NCI-H2227 (cell line): ENCODE results near the gene DOHH.
"Not testable (repeated sequence)": the region's sequence is repeated elsewhere in the genome, so short reads cannot be mapped to it uniquely, and the experiment has no call there.

Source experiments
- DNase-seq: peaks from one replicate; lab custom pipeline; 2025; ENCODE audit not compliant: unreplicated experiment; lab: John Stamatoyannopoulos, UW

DOHH gene

DNA sequence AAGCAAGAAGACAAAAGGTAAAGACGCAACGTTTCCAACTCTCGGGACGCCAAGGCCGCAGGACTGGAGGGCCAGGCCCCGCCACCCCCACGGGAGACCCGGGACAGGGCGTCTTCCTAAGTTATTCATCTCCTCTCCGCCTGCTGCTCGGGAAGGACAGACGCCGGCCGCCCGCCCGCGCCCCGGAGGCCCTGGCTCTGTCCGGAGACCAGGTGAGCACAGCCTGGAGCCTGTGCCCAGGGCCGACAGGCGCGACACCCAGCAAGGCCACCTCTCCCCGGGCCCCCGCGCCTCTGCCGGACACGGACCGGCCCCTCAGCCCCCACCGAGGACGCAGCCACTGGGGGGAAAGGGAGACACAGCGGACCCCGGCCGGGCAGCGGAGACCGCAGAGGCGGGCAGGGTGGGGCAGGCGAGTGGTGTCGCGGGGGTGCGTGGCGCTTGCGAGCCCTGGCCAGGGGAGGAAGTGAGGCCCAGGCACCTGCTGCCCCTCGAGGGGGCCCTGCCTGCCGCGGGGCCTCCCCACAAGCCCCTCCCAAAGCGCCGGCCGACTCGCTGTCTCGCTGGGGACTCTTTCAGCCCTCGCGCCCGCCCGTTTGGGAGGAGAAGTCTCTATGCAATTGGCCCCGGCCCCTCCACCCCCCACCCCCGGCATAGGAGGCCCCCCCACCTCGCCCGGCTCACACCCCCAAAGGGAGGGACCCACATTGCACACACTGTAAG, 37.3 kb downstream of the DOHH start:
- no peak for DNase-seq

DNA sequence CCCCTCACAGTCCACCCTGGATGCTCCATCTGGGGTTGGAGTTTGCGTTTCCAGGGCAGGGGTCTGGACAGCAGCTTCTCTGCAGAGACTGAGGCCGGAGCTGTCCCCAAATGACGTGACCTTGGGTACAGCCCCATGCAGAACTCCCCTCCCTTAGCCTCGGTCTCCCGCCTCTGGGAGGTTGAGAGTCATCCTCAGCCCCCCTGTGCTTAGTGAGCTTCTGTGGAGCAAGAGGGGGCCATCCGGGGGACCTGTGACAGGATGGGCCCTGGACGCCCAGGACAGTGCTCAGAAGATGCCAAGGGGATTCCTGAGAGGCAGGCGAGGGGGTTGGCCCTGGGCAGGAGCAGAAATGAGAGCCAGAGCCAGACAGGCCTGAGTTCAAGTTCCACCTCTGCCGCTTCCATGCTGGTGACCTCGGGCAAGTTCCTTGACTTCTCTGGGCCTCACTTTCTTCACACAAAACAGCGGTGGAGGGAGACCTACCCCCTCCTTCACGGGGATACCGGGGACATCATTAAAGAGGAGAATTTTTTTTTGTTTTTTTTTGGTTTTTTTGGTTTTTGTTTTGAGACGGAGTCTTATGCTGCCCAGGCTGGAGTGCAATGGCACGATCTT, 40.4 kb downstream of the DOHH start:
- no peak for DNase-seq

DNA sequence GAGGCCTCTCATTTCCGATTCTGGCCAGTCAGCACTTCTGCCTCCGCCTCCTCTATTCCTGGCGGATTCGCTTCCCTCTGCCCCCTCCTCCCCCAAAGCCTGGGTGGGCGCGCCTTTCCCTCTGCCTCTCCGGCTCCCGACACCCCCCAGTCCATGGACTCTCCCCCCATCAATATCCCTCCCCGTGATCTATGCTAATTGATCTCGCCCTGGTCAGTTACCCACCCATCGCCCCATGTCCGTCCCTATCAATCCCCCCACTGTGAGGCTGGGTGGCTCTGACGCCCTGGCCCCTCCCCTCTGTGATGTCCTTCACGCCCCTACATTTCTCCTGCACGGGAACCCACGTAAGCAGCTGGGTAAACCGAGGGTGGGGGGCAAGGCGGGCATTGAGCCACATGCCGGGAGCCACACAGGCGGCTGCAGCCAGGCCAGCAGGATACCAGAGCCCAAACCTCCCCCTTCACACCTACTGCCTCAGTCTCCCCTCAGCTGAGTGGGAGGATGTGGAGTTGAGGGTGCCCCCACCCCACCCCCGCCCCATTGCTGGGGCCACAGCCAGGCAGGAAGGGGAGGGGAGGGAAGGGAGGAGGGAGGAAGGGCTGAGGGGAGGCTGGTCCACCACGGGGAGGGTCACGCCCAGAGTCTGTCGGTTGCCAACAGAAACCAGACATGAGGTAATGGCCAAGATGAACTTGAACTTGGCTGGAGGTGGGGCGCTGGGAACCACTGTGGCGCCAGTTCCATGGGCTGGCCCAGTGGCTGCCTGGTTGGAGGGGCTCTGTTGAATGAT, 41.2 kb downstream of the DOHH start:
- DNase-seq = no peak

DNA sequence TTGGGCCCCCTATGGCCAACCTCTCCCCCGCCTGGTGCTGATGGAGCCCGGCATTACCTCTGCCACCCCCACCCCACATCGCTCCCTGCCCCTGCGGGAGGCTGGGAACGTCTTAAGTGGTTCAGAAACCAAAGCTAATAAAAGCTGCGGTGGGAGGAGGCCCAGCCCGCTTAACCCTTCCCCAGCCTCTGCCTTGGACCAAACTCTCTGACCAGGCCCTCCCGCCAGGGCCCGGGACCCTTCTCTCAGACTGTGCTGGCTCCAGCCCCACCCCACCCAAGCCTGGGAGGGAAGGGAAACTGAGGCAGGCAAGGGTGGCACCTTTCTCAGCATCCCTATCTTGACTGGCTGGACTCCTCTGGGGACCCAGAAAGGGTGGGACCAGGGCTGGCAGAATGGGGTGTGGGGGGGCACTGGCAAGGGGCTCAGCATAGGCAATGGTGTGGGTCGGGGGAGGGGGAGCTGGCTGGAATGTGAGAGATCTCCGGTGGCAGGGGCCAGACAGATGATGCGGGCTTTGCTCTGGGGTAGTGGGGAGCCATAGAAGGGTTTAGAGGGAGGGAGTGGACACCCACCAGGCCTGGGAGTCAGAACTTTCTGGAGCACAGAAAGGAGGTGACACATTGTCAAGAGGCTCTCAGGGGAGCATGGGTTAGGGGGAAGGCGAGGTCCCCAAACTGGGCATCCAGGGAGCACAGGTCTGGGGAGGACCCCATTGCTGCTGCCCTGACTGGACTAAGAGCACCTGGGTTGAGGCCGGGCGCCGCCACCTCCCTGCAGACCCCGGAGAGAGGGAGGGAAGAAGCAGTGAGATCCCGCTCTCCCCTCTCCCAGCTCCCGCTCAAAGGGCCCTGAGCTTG, 42.0 kb downstream of the DOHH start:
- DNase-seq = no peak

DNA sequence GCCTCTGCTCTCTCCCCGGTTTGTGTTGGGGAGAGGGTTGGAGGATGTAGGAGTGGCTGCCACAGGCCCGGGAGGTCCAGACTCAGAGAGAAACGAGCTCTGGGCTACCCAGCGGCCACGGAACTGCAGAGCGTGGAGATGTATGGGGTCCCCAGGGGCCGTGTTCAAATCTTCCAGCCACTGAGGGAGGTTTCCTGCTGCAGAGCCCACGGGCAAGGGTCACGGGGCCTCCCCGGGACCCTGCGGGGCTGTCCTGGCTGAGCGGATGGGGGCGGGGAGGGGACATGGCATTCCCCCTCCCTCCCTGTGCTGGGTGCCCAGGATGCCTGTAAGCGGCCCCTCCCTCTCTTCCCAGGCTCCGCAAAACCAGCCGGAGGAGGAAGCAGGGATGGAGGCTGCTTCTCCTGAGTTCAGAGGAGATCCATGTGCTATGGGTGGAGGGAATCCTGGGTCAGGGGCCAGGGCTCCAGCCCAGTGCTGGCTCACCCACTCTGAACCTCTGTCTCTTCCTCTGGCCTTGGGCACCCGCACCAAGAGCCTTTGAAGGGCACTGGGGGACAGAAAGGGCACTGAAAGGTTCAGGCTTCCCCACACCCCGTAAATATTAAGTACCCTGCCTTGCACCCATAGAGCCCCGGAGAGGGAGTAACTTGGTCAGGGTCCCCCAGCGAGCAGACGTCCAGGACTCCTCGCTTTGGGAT, 42.8 kb downstream of the DOHH start:
- no peak for DNase-seq

DNA sequence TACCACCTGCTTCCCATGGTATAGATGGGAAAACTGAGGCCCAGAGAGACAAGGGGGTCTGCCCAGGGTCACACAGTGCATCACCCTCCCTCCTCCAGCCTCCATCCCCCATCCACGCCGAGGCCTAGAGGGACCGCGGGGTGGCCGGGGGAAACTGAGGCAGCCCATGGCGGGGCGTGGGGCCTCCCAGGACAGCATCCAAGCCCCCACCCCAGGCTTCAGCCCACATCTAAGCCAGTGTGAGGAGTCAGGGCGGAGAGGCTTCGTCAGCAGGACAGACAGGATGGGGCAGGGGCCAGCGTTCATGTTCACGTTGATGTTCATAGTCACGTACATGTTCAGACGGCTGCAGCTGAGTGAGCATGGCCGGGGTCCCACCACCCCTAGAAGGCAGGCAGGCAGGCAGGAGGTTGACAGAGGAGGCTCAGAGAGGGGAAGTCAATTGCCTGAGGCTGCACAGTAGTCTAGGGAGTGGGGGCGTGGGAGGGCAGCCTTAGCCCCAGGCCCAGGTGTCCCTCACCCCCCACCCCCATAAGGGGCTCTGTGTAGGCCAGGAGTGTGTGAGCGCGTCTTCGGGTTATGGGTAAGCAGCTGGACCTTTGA, 43.4 kb downstream of the DOHH start:
- no peak for DNase-seq

DNA sequence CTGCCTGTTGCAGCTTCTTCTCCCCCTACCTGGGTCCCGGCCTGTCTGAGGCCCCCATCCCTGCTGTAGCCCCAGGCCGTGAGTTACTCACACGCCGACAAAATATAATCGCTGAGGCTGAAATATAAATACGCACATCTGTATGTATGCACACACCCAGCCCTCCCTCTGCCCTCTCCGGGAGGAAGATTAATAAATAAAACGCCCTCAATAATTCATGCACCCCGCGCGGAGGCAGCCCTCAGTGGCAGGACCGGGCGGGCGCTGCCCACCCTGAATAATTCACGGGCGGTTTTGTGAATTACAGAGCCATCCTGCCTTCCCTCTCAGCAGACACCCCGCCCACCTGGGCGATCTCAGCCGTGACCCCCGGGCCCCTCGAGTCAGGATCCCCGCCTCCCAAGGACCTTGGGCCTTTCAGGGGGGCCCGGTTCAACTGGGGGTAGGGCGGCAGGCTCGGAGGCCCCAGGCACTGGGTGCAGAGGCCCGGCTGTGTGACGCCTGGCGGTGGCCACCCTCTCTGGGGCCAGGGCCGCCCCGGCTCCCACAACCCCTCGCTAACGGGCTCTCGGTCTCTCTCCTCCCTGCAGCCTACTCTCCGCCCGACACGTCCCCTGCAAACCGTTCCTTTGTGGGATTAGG, 44.4 kb downstream of the DOHH start:
- no peak for DNase-seq

DNA sequence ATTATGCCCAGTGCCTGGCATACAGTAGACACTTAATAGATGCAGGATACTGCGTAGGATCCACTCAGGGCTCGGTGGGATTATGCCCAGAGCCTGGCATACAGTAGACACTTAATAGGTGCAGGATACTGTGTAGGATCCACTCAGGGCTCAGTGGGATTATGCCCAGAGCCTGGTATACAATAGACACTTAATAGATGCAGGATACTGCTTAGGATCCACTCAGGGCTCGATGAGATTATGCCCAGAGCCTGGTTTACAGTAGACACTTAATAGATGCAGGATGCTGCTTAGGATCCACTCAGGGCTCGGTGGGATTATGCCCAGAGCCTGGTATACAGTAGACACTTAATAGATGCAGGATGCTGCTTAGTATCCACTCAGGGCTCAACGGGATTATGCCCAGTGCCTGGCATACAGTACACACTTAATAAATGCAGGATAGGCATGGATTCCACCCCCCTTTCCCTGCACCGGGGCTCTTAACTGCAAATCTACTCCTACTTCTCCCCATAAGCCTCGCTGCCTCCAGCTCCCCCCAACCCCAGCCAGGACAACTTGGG, 45.0 kb downstream of the DOHH start:
- no peak for DNase-seq

DNA sequence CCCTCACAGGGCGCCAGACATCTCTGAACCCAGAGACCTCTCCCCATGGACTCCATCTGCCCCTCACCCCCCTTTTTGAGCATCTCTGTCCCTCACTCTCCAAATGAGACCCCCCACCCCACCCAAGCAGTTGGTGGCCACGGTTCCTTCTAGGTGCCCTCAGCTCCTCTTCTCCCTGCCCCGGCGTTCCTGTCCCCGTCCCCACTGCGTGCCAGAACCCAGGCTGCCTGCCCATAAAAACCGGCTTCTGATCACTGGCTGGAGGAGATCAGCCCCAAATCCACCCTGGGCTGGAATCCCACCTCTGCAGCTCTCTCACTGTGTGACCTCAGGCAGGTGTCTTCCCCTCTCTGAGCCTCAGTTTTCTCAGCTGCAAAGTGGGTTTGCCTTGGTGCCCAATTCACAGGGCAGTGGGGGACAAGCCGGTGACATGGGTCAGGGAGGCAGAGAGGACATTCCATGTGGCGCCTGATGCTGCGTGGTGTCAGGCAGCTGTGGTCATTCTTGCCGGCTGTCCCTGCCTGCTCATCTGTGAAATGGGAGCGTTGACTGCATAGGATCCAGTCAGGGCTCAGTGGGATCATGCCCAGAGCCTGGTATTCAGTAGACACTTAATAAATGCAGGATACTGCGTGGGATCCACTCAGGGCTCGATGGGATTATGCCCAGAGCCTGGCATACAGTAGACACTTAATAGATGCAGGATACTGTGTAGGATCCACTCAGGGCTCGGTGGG, 45.6 kb downstream of the DOHH start:
- no peak for DNase-seq

DNA sequence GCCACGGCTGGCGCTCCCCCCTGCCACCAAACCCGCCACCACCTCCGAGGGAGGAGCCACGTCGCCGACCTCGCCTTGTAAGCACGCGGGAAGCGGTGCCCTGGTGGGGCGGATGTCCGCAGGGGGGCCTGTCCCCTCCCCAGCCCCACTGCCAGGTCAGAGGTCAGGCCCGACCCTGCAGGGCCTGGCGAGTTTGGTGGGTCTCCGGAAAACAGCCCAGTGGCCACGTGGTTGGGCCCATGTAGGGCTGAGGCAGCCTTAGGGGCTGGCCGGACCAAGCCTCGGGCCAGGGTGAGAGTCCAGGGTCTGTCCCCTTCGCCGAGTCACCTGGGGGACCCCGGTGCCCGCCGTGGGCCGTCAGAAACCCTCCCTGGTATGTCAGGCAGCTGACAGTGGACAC, 46.6 kb downstream of the DOHH start:
- DNase-seq = no peak

DNA sequence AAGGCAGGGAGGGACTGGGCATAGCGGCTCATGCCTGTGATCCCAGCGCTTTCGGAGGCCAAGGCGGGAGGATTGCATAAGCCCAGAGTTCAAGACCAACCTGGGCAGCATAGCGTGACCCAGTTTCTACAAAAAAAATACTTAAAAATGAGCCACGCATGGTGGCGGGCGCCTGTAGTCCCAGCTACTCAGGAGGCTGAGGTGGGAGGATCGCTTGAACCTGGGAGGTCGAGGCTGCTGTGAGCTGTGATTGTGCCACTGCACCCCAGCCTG, 47.6 kb downstream of the DOHH start:
- DNase-seq = not testable (repeated sequence)

DNA sequence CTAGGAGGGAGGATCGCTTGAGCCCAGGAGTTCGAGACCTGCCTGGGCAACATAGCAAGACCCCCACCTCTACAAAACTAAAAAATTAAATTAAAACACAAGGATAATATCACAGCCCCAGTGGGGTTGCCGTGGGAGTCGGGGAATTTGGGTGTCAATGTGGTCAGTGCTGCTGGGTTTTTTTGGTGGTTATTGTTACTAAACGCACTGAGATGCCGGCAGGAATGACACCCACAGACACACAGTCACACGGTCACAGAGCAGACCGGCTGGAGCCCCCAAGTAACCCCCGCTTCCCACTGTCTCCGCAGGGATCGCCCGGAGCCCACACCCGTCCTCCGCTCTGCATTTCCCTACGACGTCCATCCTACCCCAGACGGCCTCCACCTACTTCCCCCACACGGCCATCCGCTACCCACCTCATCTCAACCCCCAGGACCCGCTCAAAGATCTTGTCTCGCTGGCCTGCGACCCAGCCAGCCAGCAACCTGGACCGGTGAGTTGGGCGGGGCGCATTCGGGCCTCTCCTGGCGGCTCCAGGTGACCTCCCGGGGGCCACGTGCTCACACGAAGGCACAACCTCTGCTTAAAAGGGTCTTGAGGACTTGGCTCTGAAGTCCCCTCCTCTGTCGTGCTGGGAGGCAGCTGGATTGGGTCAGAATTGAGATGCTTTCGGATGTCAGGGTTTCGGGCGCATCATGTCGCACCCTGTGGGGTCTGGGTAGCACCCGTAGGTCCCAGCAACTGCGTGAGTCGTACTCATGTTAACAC, 48.1 kb downstream of the DOHH start:
- DNase-seq = no peak

DNA sequence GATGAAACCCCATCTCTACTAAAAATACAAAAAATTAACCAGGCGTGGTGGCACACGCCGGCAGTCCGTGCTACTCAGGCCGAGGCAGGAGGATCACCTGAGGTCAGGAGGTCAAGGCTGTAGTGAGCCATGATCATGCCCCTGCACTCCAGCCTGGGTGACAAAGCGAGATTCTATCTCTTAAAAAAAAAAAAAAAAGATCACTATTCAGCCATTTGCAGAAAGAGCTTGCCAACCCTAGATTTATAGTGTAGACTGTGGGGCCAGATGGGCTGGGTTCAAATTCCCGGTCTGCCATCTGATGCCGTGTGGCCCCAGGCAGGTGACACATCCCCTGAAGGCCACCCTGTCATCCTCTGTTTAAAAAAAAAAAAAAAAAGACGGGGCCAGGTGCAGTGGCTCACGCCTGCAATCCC, 49.0 kb downstream of the DOHH start:
- DNase-seq = no peak

DNA sequence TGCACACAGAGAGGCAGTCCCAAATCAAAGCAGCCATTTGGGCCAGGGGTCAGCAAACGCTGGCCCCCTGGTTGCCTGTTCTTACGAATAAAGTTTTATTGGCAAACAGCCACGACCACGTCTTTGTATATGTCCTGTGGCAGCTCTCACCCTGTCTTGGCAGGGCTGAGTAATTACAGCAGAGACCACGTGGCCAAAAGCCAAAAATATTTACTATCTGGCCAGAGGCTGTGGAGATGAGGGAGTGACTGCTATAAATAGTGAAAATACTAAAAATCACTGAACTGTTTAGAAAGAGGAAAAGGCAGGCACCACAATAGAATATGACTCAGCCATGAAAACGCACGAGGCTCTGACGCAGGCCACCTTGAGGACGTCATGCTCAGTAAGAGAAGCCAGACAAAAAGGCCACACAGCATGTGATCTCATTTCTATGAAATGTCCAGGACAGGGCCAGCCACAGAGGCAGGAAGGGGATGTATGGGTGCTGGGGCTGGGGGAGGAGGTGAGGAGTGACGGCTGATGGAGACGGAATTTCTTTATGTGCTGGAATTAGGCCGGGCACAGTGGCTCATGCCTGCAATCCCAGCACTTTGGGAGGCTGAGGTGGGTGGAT, 49.6 kb downstream of the DOHH start:
- no peak for DNase-seq

DNA sequence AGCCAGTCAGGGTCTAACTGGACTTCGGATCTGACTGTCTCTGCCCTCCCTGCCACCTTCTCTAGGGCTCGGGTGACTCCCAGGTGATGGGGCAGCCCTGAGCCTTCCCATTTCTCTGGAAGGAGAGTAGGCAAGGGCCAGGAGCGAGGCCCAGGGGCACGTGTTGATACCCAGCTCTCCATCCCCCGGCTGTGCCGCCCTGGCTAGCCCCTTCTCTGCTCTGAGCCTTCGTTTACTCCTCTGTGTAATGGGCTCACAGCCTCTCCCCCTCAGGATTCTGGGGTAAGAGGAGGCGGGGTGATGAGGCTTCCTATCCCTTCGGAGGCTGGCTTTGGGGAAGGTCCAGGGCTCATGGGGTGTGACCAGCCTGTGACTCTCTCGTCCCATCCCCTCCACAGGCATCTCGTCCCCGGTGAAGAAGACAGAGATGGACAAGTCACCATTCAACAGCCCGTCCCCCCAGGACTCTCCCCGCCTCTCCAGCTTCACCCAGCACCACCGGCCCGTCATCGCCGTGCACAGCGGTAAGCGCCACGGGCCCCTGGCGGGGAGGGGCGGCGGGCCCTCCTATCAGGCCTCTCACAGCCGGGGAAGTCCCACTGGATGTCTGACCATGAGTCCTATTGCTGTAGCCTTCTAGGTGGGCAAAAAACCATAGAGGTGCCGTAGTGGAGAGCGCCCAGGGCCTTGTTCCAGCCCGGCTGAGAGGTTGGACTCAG, 51.7 kb downstream of the DOHH start:
- DNase-seq = no peak

DNA sequence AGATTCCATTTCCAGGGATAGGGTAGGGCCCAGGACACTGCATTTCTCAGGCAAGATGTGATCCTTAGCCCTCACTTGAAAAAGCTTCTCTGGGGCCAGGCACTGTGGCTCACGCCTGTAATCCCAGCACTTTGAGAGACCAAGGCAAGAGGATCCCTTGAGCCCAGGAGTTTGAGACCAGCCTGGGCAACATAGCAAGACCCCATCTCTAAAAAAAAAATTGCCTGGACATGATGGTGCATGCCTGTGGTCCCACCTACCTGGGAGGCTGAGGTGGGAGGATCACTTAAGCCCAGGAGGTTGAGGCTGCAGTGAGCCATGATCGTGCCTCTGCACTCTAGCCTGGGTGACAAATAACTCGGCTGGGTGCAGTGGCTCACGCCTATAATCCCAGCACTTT, 53.8 kb downstream of the DOHH start:
- not testable (repeated sequence) for DNase-seq

DNA sequence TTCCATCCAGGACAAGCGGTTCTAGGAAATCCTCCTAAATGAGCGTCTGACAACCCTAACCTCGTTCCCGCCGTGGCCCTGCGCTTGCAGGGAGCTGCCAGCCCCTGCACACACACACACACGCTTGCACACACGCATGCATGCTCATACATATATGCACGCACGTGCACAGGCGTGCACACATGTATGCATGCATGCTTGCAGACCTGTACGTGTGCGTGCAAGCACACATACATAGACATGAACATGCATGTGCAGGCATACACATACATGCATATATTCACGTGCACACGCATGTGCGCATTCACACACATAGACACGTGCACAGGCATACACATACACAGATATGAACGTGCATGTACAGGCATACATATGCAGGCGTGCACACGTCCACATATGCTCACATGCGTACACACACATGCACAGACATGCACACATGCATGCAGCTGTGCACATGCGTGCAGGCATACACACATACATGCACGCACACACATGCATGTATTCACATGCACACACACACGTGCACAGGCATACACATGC, 55.7 kb downstream of the DOHH start:
- DNase-seq = no peak
